Stimulated activated CD8-positive, alpha-beta memory T cell treated with anti-CD3 and anti-CD28 coated beads, Interleukin-12 subunit alpha, Interleukin-12 subunit beta, amount 100 ng/mL, for 4 hours (primary cell): Measurements from ENCODE around the gene FFAR2.
"Not testable (repeated sequence)": the region's sequence is repeated elsewhere in the genome, so short reads cannot be mapped to it uniquely, and the experiment has no call there.

ENCODE experiments used
- DNase-seq: peaks from one replicate; pipeline ENCODE4 v3.0.0-alpha.2; 2020; ENCODE audit warnings: low read depth

FFAR2 gene

DNA sequence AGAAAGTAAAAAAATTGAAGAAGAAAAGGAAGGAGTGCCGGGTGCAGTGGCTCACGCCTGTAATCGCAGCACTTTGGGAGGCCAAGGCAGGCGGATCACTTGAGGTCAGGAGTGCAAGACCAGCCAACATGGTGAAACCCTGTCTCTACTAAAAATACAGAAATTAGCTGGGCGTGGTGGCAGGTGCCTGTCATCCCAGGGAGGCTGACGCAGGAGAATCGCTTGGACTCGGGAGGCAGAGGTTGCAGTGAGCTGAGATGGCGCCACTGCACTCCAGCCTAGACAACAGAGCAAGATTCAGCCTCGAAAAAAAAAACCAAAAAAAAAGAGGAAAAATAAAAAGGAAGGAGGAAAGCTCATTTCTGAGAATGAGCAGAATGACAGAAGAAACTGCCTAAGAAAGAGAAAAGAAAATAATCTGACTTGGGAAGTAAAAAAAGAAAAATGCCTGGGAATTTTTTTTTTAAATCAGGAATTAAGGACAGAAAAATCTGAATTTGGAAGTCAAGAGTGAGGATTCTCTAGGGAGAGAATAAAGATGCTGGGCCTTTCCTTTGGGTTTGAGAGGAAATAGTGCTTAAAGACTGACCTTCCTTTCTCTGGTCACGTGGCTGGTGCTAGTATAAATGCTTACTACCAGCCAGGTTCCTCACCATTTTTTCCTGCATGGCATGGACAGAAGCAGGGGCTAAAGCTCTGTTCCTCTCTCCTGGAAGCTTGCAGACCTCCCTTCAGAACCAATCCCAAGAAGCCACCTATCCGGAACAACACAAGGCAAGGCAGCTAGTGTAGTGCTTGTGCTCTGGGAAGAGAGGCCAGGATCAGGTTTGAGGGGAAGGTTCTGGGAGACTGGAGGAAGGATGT lies at the start of gene FFAR2:
Gene FFAR2, plus strand, starts transcription at position 652 of the 864 bp plus-strand sequence. CDS start 1,458 bp downstream, outside the sequence.
- no peak for DNase-seq

DNA sequence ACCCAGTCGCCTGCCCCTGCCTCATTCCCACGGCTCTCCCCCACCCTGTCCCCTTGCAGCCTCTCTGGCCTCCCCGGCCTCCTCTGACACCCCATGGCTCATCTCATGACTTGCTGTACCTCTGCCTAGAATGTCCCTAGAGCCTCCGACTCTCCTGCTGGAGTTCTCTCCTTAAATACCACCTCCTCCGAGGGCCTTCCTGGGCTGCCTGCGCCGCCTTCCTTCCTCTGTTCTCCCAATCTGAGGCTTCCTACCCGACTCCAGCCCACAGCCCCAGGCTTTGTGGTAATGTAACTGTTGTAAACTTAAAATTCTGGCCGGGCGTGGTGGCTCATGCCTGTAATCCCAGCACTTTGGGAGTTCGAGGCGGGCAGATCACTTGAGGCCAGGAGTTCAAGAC lies 49.5 kb upstream of the FFAR2 start:
- DNase-seq = no peak

DNA sequence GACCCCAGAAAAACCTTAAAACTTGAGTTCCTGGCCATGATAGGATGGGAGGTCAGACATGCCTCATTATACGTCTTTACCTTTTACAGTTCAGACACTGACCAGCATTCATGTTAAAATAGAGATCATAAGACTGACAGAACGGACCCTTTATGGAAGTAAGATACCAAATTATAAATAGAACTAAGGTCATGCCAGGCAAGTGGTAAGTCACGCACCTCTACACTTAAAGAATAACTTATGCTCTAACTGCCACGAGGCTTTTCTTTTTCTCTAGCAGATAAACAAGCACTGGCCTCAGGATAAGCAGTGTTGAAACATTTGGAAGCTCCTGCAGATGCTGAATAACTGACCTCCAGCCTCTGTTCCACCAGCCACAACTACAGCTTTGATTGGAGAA lies 48.8 kb upstream of the FFAR2 start:
- DNase-seq = no peak

DNA sequence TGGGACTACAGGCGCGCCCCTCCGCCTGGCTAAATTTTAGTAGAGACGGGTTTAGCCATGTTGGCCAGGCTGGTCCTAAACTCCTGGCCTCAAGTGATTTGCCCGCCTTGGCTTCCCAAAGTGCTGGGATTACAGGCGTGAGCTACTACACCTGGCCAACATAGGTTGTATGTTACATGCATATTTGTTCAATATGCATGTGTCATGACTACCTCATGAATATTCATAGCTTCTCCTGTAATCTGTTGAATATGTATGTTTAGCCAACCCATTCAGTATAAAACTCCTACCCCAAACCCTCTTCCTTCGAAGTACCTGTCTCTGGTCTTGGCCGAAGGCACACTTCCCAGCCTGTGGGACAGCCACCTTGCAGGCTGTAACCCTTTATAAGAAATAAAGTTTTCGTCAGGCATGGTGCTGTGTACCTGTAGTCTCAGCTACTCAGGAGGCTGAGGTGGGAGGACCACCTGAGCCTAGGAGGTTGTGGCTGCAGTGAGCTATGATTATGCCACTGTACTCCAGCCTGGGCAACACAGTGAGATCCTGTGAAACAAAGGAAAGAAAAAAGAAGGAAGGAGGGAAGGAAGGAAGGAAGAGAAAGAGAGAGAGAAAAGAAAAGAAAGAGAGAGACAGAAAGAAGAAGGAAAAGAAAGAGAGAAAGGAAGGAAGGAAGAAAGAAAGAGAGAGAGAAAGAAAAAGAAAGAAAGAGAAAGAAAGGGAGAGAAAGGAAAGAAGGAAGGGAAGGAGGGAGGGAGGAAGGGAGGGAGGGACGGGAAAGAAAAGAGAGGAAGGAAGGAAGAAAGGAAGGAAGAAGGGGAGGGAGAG lies 47.9 kb upstream of the FFAR2 start:
- no peak for DNase-seq

DNA sequence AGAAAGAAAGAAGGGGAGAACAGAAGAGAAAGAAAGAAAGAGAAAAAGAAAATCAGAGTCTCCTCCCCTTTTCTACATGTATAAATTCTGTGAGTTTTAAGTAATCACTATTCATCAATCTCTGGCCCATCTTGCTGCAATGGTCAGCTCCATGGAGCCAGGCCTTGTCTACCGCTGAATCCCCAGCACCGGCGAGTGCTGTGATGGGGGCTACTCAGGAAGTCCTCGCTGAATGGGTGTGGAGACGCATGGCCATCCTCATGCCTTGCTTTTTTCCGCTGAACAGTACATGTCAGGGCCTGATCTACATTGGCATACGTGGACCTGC lies 47.3 kb upstream of the FFAR2 start:
- no peak for DNase-seq

DNA sequence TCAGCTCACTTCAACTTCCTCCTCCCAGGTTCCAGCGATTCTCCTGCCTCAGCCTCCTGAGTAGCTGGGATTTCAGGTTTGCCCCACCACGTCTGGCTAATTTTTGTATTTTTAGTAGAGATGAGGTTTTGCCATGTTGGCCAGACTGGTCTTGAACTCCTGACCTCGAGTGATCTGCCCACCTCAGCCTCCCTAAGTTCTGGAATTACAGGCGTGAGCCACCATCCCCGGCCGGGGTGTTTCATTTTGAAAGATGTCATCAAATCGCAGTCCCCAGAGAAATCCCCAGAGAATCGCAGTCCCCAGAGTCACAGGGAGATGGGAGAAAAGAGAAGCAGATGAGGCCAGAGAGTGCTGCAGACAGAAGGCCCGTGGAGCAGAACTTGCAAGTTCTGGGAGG lies 46.6 kb upstream of the FFAR2 start:
- DNase-seq = not testable (repeated sequence)

DNA sequence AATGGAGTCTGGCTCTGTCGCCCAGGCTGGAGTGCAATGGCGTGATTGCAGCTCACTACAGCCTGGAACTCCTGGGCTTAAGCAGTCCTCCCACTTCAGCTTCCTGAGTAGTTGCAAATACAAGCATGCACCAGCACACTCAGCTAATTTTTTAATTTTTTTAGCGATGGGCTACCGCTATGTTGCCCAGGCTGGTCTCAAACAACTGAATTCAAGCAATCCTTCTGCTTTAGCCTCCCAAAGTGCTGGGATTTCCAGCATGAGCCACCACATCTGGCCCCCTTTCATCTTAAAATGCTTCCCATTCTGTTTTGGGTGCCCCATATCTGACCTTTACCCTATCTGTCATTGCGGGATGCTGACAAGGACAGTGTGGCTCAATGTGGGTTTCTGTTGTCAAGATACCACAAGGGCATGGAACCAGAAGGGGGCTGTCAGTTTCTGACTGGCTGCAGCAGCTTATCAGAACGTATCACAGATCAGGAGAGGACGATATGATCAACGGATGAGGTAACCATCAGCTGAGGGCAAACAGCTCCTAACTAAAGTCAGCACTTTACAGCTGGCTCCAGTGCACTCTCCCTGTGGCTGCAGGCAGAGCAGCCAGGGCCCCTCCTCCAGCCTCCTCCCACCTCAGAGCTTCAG lies 44.8 kb upstream of the FFAR2 start:
- DNase-seq = no peak

DNA sequence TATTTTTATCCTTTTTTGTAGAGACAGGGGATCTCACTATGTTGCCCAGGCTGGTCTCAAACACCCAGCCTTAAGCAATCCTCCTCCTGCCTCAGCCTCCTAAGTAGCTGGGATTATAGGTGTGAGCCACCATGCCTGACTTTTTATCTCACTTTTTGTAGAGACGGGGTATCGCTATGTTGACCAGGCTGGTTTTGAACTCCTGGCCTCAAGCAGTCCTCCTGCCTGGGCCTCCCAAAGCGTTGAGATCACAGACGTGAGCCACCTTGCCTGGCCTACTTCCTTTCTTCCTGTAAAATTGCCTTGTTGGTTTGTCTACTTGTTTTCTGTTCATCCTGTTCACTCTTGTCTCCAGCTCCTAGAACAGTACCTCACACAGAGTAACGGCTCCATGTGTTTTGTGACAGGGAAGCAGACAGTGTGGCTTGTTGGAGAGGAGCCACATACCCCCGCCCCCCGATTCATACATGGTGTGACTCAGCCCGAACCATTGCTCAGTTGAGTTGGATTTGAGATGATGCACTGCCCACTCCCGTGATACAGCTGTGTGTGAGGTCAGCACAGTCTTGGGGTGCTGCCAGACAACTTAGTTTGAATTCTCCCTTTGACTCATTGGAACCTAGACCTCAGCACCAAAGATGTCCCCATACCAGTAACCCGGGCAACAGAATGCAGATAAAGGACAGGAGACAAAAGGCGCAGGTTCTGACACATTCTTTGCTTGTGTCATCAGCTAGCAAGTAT lies 43.0 kb upstream of the FFAR2 start:
- DNase-seq = no peak

DNA sequence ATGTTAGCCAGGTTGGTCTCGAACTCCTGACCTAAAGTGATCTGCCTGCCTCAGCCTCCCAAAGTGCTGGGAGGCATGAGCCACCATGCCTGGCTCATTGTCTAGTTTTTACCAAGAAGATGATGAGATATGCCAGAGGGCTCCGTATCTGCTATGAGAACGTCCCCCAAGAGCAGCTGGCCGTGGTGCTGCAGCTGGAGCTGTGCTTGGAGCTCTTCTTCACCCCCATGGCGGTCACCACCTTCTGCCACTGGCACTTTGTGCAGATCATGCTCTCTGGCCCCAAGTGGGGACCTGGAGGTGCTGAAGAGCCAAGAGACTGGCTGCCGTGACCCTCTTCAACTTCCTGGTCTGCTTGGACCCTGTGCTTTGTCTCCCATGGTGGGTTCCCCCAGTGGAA lies 40.4 kb upstream of the FFAR2 start:
- no peak for DNase-seq

DNA sequence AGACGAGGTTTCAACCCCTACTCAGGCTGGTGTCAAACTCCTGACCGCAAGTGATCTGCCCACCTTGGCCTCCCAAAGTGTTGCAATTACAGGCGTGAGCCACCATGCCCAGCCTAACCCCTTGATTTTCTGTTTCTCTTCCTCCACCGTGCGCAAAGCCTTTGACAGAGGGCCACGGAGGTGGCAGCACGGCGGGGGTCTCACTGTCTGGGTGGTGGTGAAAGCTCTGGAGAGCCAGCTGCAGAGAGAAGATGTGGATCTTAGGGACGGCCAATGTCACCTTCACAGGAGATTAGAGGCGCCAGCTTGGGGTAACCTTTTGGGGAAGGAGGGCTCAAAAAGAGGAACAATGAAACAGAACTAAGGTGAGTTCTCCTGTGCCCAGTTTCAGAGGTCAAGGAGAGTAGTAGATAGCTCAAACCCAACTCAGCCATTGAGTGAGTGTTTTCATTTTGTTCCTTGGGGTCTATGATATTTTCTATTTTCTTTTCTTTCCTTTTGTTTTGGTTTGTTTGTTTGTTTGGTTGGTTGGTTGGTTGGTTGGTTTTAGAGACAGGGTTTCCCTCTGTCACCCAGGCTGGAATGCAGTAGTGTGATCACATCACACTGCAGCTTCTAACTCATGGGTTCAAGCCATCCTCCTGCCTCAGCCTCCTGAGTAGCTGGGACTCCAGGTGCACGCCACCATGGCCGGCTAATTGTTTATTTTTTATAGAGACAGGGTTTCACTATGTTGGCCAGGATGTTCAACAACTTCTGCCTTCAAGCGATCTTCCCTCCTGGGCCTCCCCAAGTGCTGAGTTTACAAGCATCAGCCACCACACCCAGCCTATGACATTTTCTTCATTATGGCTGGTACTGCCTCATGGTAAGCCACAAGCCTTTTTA lies 39.5 kb upstream of the FFAR2 start:
- DNase-seq = no peak

DNA sequence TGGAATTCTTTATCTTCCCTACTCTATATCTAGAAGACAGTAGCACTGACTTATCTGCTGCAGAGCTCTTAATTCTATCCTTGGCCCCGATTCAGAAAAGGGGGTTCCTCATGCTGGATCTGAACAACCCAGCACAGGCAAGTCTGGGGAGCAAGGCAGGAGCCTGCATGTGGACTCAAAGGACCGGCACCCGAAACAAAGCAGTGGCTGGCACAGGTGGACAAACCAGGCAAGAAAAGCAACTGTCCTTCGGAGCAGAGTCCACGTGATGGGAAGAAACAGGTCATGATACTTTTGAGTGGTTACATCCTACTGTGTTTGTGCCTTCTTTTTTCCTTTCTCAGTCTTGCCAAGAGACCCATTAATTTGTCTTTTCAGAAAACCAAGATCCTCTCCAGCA lies 38.9 kb upstream of the FFAR2 start:
- no peak for DNase-seq

DNA sequence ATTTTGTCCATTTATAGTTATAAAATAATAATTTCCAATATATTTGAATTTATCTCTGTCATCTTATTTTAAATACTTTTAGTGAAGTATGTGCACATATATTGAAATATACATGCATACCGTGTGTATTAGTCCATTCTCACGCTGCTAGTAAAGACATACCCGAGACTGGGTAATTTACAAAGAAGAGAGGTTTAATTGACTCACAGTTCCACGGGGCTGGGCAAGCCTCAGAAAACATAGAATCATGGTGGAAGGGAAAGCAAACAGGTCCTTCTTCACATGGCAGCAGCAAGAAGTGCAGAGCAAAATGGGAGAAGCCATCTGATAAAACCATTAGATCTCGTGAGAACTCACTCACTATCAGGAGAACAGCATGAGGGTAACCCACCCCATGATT lies 37.6 kb upstream of the FFAR2 start:
- no peak for DNase-seq

DNA sequence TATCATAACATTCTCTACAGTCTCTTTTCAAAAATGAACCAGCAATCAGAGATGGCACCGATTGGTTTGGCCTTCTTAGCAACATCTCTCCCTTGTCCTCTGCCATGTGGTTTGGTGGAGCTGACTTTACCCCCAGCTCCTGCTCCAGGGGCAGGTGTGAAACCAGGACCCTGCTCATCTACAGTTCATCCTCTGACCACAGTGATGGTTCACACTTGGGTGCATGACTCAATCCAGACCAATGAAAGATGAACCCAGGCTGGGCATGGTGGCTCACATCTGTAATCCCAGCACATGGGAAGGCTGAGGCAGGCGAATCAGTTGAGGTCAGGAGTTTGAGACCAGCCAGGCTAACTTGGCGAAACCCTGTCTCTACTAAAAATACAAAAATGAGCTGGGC lies 33.6 kb upstream of the FFAR2 start:
- DNase-seq = no peak

DNA sequence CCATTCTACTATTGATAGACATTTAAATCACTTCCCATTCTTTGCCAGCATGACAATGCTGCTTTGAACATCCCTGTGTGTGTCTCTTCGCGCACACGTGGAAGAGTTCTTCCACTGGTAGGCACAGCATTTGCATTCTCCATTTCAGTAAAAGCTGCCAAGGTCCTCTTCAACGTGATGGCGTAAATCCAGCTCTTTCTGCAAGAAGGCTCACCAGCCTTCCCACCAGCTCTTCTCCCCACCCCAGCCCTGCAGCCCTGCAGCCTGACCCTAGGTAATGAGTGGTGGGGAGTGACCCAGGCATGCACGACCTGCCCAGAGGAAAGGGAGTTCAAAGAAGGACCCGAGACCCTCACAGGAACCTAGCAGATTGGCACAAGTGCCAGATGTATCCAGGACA lies 31.7 kb upstream of the FFAR2 start:
- no peak for DNase-seq

DNA sequence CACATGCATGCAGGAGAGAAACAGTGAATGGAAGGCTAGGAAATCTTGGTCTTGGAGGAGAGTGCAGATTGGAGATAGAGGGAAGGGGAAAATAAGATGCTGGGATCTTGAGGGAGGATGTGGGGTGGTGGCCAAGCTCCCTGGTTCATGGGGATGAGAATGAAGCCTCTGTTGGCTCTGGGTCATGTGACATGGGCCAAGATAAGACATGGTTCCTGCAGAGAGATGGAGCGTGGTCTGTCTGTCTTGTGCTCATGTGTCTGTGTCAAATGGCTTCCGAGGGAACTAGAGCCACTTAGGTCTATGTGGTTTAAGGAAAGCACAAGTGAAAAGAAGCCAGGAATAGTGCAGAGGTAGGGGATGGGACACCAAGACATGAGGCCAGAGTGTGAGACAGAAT lies 30.8 kb upstream of the FFAR2 start:
- DNase-seq = no peak

DNA sequence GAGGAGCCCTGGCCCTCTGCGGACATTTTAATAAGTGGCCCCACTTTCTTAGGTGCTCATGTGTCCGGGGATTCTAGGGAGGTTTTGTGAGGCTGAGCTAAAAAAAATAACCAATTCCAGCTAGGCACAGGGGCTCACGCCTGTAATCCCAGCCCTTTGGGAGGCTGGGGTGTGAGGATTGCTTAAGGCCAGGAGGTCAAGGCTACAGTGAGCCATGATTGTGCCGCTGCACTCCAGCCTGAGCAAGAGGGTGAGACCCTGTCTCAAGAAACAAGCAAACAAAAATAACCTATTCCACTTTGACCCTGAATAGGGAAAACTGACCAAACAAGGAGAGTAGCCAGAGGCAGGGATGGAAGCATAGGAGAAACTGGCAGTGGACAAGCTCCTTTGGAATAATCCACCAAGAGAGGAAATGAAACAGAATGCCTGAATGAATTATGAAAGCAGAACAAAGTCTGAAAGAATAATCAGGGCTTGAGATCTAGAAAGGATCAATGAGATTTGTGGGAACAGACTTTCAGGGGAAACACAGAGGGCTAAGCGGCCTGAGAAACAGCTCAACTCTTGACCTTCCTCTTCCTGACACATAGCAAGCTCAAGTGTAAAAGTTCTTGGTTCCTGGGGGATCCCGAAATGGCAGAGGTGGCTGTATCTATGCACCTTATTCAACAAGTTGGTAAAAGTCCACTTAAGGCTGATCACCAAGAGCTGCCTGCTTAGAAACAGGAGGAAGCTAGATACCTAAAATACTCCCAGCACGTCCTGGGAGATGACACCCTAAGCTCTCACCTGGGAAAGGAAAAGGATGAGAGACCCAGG lies 30.1 kb upstream of the FFAR2 start:
- no peak for DNase-seq

DNA sequence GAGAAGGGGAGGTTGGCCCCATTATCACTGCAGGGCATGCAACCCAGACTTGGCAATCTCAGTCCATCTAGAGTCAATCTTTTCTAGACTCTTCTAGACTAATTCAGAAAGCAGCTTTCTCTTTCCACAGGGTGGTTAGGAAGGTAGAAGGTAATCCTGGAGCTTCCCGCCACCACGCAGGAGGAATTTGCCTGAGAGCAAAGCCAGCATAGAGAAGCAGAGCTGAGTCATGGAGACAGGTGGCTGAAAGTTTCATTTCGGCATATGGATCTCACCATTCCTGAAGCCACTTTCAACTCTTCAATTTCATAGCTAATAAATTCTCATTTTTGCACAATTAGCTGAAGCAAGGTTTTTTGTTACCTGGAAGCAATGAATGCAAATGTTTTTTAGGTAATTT lies 29.0 kb upstream of the FFAR2 start:
- DNase-seq = no peak

DNA sequence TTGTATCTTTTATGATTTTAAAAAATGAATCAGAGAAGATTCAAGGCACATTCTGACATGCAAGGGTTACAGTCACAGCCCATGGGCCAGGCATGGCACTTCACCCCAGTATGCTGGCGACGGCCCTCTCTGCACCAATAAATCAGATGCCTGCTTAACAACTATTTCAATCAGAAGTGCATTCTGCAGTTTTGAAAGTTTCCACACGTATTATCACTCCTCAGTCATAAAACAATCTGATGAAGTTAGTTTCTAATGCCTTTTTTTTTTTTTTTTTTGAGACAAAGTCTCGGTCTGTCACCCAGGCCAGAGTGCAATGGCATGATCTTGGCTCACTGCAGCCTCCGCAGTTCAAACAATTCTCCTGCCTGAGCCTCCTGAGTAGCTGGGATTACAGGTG lies 28.3 kb upstream of the FFAR2 start:
- no peak for DNase-seq

DNA sequence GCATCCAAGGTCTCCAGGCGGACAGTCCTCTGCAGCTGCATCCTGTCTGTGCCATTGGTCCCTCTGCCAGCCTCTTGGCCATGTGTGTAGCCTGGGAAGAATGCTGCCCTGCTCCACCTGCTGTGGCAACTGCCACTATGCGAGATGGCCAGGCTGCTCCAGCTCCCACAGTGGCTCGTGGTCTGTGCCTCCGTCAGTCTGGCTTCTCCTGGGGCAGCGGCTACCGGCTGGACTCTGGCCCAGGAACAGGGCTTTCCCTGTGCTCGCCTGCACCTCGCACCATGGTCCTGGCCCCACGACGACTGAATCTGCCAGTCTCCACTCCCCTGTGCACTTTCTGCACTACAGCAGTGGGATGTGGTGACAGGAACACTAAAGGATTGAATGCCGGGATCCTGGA lies 26.7 kb upstream of the FFAR2 start:
- no peak for DNase-seq

DNA sequence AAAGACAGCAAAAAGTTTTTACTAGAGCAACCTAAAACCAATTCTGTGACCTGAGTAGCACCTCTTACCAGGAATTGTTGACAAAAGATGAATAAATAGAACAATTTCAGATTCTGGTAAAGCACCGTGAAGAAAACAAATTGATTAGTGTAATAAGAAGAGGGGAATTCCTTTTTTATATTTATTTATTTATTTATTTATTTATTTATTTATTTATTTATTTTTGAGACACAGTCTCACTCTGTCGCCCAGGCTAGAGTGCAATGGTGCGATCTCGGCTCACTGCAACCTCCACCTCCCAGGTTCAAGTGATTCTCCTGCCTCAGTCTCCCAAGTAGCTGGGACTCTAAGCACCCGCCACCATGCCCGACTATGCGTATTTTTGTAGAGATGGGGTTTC lies 24.7 kb upstream of the FFAR2 start:
- not testable (repeated sequence) for DNase-seq
